GM13976 (cell line): ENCODE measurements around the gene NPDC1.

Experiments used
- DNase-seq: peaks from one replicate; pipeline ENCODE4 v3.0.0; 2012; ENCODE audit warnings: low spot score
- in situ Hi-C: fragments of 300-500 bp; cut with MboI; formaldehyde crosslinking; loops from one replicate; pipeline ENCODE4 v1.12.0; 2022; ENCODE audit warnings: low sequenced_read_pairs, mixed read lengths, inconsistent platforms; ENCODE audit not compliant: unreplicated experiment
- TF ChIP-seq, protein P1 (sequence below): IDR thresholded peaks from 2 replicates; pipeline ENCODE4 v1.5.1; 2012; ENCODE audit warnings: borderline replicate concordance, mild to moderate bottlenecking; ENCODE audit not compliant: insufficient read depth; ENCODE audit errors: extremely low read depth, missing control alignments, control extremely low read depth

The NPDC1 gene

DNA sequence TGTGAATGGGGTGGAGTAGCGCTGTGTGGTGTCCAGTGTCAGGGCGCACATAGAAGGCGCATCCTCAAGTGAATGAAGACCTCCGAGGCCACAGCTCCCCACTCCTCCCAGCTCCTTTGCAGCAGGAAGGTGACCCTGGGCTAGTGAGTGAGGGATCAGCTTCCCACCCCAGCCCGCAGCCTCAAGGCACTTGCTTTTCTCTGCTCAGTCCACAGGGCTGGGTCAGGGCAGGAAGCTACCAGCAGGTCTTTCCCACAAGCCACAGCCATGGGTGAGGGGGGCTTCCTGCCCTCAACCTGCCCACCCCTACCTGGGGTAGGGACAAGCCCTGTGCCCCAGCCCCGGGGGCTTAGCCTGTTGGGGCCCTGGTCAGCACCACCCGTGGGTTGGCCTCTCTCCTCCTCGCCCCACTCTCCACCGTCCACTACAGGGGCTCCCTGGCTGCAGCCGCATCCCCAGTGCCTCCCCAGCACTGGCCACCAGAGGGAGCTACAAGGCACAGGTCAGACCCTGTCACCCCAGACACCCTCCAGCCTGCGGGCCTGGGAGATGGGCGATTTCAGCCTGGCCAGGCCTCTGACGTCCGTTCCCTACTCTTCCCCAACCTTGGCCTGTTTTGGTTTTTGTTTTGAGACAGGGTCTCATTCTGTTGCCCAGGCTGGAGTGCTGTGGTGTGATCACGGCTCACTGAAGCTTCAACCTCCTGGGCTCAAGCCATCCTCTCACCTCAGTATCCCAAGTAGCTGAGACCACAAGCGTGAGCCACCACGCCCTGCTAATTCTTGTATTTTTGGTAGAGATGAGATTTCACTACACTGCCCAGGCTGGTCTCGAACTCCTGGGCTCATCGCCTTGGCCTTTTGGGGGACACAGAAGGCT is 16.7 kb downstream of the NPDC1 start:
- in situ Hi-C loops = no loop called here
- DNase-seq = peak; percentile 86
- TF ChIP-seq, protein P1, sequence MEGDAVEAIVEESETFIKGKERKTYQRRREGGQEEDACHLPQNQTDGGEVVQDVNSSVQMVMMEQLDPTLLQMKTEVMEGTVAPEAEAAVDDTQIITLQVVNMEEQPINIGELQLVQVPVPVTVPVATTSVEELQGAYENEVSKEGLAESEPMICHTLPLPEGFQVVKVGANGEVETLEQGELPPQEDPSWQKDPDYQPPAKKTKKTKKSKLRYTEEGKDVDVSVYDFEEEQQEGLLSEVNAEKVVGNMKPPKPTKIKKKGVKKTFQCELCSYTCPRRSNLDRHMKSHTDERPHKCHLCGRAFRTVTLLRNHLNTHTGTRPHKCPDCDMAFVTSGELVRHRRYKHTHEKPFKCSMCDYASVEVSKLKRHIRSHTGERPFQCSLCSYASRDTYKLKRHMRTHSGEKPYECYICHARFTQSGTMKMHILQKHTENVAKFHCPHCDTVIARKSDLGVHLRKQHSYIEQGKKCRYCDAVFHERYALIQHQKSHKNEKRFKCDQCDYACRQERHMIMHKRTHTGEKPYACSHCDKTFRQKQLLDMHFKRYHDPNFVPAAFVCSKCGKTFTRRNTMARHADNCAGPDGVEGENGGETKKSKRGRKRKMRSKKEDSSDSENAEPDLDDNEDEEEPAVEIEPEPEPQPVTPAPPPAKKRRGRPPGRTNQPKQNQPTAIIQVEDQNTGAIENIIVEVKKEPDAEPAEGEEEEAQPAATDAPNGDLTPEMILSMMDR = peak; percentile 93

DNA sequence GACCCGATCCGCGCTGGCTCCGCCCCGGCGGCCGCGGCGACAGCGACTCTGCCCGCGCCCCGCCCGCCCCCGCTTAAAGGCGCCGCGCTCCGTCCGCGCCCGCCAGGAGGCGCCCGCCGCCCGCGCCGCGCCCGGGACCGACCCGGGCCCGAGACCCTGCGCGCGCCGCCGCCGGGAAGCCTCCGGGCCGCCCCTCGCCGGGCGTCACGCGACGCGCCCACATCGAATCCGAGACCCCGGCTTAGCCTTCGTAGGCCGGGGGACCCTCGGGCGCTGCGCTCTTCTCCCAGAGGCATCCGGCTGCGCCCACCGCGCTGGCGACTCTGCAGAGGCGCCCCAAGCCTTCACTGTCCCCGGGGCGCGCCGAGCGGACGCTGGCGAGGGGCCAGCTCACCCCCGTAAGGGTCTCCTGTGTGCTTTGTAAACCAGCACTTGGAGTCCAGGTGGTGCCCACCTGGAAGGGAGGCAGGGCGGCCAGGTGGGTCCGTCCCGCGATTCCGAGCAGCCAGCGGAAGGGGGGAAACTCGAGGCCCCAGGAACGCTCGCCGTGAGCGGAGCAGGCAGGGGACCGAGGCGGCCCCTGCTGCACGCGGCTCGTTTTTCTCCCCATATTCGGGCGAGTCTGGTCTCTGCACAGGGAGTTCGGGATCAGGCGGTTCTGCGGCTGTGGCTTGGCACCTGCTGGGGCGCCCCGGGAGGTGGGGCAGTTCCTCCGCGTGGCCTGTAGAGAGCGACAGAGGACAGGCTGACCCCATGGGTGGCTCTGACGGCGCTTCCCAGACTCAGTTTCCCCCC is 17.5 kb downstream of the NPDC1 start:
- in situ Hi-C loops = no loop called here
- peak; percentile 84 for DNase-seq
- TF ChIP-seq, protein P1 = peak; percentile 53

DNA sequence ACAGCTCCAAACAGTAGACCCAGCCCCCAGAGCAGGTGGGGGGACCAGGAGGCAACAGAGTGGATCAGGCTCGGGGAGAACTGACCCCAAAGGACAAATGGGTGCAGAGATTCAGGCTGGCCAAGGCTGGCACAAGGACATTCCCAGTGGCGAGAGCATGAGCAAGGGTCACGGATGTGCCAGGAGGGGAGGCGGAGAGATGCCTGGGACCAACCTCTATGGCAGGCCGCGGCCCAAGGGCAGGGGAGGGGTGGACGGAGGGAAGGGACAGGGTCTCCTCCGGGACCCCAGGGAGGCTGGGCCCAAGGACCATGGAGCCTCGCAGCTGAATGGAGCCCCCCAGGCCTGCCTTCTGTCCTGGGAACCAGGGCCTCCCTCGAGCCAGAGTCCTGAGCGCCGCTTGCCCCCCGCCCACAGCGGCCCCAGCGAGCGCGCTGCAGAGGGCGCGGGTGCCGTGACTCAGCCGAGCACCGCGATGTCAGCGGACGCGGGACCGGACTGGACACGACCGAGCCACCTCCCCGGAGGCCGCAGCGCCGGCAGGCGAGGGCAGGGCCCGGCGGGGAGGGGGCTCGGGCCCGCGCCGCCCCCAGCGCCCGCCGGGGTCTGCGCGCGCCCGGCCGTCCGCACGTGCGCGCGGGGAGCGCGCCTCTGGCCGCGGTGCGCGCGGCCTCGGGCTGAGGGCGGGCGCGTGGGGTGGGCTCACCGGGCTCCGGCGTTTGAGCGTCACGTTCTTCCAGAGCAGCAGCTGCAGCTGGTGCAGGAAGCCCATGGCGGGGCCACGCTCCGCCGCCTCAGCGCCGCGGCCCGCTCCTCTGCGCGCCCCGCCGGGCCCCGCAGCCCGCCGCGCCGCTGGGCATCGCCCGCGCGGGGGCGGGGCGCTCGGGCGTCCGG is 18.4 kb downstream of the NPDC1 start, which contains the start of gene ABCA2:
TSS of gene ABCA2 (minus strand) at position 869 of the 894 bp plus-strand sequence. CDS start at position 772, 97 bp downstream.
- TF ChIP-seq, protein P1 = no peak
- in situ Hi-C loops = no loop called here
- DNase-seq = no peak

DNA sequence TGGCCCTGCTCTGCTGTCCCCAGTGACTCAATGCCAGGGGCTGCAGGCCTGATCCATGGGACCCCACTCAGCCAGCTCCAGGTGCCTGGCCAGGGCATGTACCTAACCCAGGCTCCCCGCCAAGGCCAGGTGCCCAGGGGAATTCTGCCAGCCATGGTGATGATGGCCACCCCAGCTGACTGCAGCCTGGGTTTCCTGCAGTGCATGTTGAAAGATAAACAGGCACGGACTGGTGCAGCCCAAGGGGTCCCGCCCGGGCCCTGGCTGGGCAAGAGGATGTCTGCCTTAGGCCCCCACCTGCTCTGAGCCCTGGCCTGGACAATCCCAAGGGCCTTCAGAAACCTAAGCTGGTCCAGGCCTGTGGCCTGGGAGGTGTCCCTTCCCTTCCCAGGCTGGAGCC is 19.1 kb downstream of the NPDC1 start:
- TF ChIP-seq, protein P1 = no peak
- DNase-seq = no peak
- in situ Hi-C loops = no loop called here

DNA sequence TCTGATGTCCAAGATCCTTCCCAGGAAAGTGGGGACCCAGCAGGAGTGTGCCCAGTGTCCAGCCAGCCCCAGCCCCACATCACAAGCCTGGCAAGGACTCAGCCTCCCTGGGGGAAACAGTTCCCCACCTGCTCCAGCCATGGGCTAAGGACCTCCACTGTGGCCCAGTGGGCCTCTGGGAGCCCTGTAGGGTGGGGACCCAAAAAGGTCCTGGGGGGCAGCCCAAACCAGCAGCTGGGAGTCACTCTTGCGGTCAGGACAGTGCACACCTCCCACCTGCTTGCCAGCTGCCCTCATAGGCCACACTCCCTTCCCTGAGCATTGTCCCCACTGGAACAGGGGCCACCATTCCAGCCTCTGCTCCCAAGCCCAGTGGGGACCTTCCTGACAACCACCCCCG is 19.6 kb downstream of the NPDC1 start:
- in situ Hi-C loops = no loop called here
- DNase-seq = no peak
- TF ChIP-seq, protein P1 = no peak

DNA sequence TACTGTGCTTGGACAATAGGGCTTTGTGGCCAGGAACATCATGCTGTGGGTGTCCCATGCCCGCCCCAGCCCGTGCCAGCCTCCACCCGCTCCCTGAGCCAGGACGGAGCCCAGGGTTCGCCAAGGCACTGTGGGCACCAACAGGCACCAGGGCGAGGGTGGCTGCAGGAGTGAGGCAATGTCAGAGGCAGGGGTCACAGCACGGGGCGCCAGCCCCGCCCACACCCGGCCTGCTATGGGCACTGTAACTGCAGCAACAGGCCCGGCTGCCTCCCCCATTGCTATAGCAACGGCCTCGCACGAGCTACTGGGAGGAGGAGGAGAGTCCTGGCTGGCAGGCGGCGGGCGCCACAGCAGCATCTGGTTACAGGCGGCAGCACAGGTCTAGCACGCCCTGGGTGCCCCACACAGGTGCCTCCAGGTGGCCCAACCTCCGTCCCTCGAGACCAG is 20.4 kb downstream of the NPDC1 start:
- TF ChIP-seq, protein P1 = no peak
- in situ Hi-C loops = no loop called here
- no peak for DNase-seq
